Endothelial cell of umbilical vein (primary cell): ENCODE measurements around the gene FGF9. TPM values are rescaled to one million over a fixed set of nuclear protein-coding genes. Genes with fewer than 3 reads are reported as not detected.

Experiments used
- BruUV-seq: library from RNA; stranded (reverse); fragments of 400-500 nt; replicated peaks from 2 replicates; lab custom pipeline; 2021; lab: Mats Ljungman, UMichigan
- CTCF ChIA-PET: fragments of 300-600, 350-600 bp; sonication (Branson Sonifier 250); formaldehyde crosslinking; loops from one replicate; lab custom pipeline; 2021; ENCODE audit warnings: antibody characterized with exemption, inconsistent platforms; lab: Charles Lee
- POLR2A ChIA-PET: fragments of 300-600, 350-600 bp; sonication (Branson Sonifier 250); formaldehyde crosslinking; loops from one replicate; lab custom pipeline; 2021; ENCODE audit warnings: antibody characterized with exemption, inconsistent platforms; lab: Charles Lee
- DNase-seq: peaks from one replicate; pipeline ENCODE4 v3.0.0-alpha.2; 2011; ENCODE audit warnings: low read depth, low spot score
- FAIRE-seq: peaks from 2 replicates; lab custom pipeline; 2011; peaks lifted over from hg19 to GRCh38; lab: Jason Lieb, UNC
- H2AFZ ChIP-seq: 2 replicates; pipeline ENCODE4 v1.6.0; 2012; ENCODE audit warnings: low read depth, low read length, control low read depth, inconsistent platforms
- H3K27ac ChIP-seq: 2 replicates; pipeline ENCODE4 v1.5.1; 2011; ENCODE audit warnings: low read depth, mild to moderate bottlenecking, control low read depth, low read length, moderate library complexity; ENCODE audit not compliant: insufficient read depth
- H3K27me3 ChIP-seq, 2 experiments: 2 replicates each; pipeline versions ENCODE4 v1.6.0 to v1.6.1; 2011; ENCODE audit warnings: low read length in 2 of 2, mixed read lengths in 1 of 2; ENCODE audit not compliant: control insufficient read depth in 2 of 2, insufficient read depth in 2 of 2
- H3K36me3 ChIP-seq, 2 experiments: 2 replicates in 1 of 2; 3 replicates in 1 of 2; pipeline ENCODE4 v1.5.1; 2011; ENCODE audit warnings: low read length in 2 of 2, mild to moderate bottlenecking in 1 of 2, moderate library complexity in 1 of 2; ENCODE audit not compliant: control insufficient read depth in 2 of 2, insufficient read depth in 2 of 2; ENCODE audit errors: extremely low read depth in 1 of 2
- H3K4me1 ChIP-seq: 3 replicates; pipeline ENCODE4 v1.5.1; 2011; ENCODE audit warnings: mild to moderate bottlenecking, low read length; ENCODE audit not compliant: control insufficient read depth, insufficient read depth; ENCODE audit errors: extremely low read depth
- H3K4me2 ChIP-seq: 2 replicates; pipeline ENCODE4 v1.6.1; 2011; ENCODE audit warnings: low read length, control low read depth, mixed read lengths; ENCODE audit not compliant: insufficient read depth
- H3K4me3 ChIP-seq, 3 experiments: fragments of 200-600 bp in 1 of 3; sonication (generic), shearing (Covaris generic) in 1 of 3; replicated peaks in 1 of 3; 2 replicates each; pipeline ENCODE4 v1.5.1; 2011 to 2016; ENCODE audit warnings: control low read depth in 3 of 3, low read length in 3 of 3, mild to moderate bottlenecking in 2 of 3, inconsistent platforms in 1 of 3, low read depth in 1 of 3, moderate library complexity in 1 of 3; ENCODE audit not compliant: insufficient read depth in 1 of 3
- H3K79me2 ChIP-seq: 2 replicates; pipeline ENCODE4 v1.6.0; 2012; ENCODE audit warnings: low read length, inconsistent platforms; ENCODE audit not compliant: control insufficient read depth, insufficient read depth
- H3K9ac ChIP-seq: replicated peaks from 2 replicates; pipeline ENCODE3; 2011; ENCODE audit warnings: low read length, control low read depth; ENCODE audit not compliant: insufficient read depth; ENCODE audit errors: extremely low read depth
- H3K9me1 ChIP-seq: replicated peaks from 3 replicates; pipeline ENCODE4 v1.6.0; 2011; ENCODE audit warnings: mild to moderate bottlenecking, low read length; ENCODE audit not compliant: control insufficient read depth, insufficient read depth; ENCODE audit errors: extremely low read depth
- H3K9me3 ChIP-seq: replicated peaks from 2 replicates; pipeline ENCODE4 v1.5.1; 2012; ENCODE audit warnings: low read length, inconsistent platforms; ENCODE audit not compliant: control insufficient read depth, insufficient read depth
- H4K20me1 ChIP-seq: replicated peaks from 2 replicates; pipeline ENCODE3; 2011; ENCODE audit warnings: mild to moderate bottlenecking, low read length; ENCODE audit not compliant: control insufficient read depth, insufficient read depth; ENCODE audit errors: extremely low read depth
- EZH2 ChIP-seq: IDR thresholded peaks from 2 replicates; pipeline ENCODE4 v1.6.1; 2012; ENCODE audit warnings: borderline replicate concordance, low read depth, mild to moderate bottlenecking, moderate library complexity, low read length, inconsistent platforms; ENCODE audit not compliant: severe bottlenecking
- FOS ChIP-seq: IDR thresholded peaks from 2 replicates; pipeline ENCODE4 v1.6.1; 2011; ENCODE audit warnings: mild to moderate bottlenecking, low read length, moderate library complexity, borderline replicate concordance; ENCODE audit not compliant: insufficient read depth
- GATA2 ChIP-seq: IDR thresholded peaks from 2 replicates; pipeline ENCODE4 v1.7.0; 2011; ENCODE audit warnings: low read depth, mild to moderate bottlenecking, moderate library complexity, mixed read lengths, low read length; ENCODE audit not compliant: insufficient read length, insufficient read depth
- JUN ChIP-seq: IDR thresholded peaks from 2 replicates; pipeline ENCODE4 v1.6.1; 2011; ENCODE audit warnings: borderline replicate concordance, low read depth; ENCODE audit not compliant: insufficient read length, insufficient read depth
- MYC ChIP-seq: IDR thresholded peaks from one replicate; pipeline ENCODE4 v1.6.1; 2011; ENCODE audit warnings: mild to moderate bottlenecking, low read depth, low read length
- POLR2A ChIP-seq: IDR thresholded peaks from 2 replicates; pipeline ENCODE4 v1.6.1; 2012; ENCODE audit warnings: low read depth, mild to moderate bottlenecking, control low read depth, low read length
- POLR2AphosphoS5 ChIP-seq: IDR thresholded peaks from 2 replicates; pipeline ENCODE4 v1.6.1; 2012; ENCODE audit warnings: low read depth, mild to moderate bottlenecking, control low read depth, low read length, moderate library complexity; ENCODE audit not compliant: insufficient read depth
- dilution Hi-C: fragments of 300-500 bp; cut with MboI; formaldehyde crosslinking; loops from one replicate; pipeline ENCODE4 v1.15.0; 2019; ENCODE audit warnings: low sequenced_read_pairs; ENCODE audit not compliant: extremely low pct_ligation_motif_present
- intact Hi-C: fragments of 100-400 bp; cut with micrococcal nuclease; formaldehyde crosslinking; loops from one replicate; pipeline ENCODE4 v1.10.0; 2022
- polyA plus RNA-seq, 4 experiments: library from polyadenylated mRNA; depleted of rRNA in 3 of 4; stranded (reverse) in 3 of 4; unstranded in 1 of 4; fragments of >200 nt; gene quantifications; 2 replicates each; pipeline versions ENCODE4 v1.2.1 to v1.2.3, GENCODE V29; 2011 to 2012; ENCODE audit warnings: missing spikeins in 1 of 4
- total RNA-seq: library from RNA; stranded (reverse); gene quantifications from 2 replicates; pipeline ENCODE4 v1.2.3, GENCODE V29; 2021
- TF ChIP-seq, protein P1 (sequence below): IDR thresholded peaks from 2 replicates; pipeline ENCODE4 v1.6.1; 2011; ENCODE audit not compliant: insufficient read depth, insufficient read length
- TF ChIP-seq, protein P2 (sequence below), 2 donors: IDR thresholded peaks; 1 replicate in 1 of 2; 2 replicates in 1 of 2; pipeline ENCODE4 v1.5.1; 2011; ENCODE audit warnings: low read length in 2 of 2, mild to moderate bottlenecking in 2 of 2, moderate library complexity in 2 of 2, control low read depth in 1 of 2, inconsistent platforms in 1 of 2, low read depth in 1 of 2; ENCODE audit not compliant: insufficient read depth in 1 of 2; ENCODE audit errors: extremely low read depth in 1 of 2

FGF9 gene
- total and polyA plus RNA-seq, 2 donors (not counting 3 experiments of a cell fraction or from before 2014, with no cell fraction given): not detected

DNA sequence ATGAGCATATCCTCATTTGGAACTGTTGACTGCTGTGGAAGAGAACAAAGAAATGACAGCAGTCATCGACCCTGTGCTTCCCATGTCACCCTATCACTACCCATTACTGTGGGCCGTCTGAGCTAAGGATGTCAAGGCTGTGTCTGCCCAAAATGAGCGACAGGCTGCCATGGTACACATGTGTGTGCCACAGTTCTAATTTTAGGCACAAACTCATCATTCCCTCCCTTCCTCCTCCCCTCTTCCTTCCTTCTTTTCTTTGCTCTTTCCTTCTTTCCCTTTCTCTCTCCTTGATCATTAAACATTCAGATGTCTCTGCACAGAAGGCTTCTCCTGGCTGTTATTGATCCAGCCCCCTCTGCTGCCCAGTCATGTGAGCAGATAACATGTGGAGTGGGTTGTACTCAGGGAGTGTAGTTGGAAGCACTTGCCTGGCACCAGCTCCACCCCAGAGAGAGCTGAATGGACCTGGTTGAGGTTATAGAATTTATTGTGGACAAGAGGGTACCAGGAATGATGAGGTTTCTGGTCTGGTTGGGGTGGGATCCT, 6.3 kb downstream of the FGF9 start:
- Histone ChIP-seq H3K36me3 (no peaks in the 10 kb centered on the region), H3K27ac (no peak overlapping the region), H3K9me3 (no peaks in the 10 kb centered on the region), H3K79me2 (no peaks in the 10 kb centered on the region), H3K9ac (no peak overlapping the region), H3K4me1 (no peaks in the 10 kb centered on the region), H2AFZ (no peak overlapping the region), H4K20me1 (no peaks in the 10 kb centered on the region), H3K4me2 (no peak overlapping the region), H3K4me3 (no peak overlapping the region), H3K9me1 (no peaks in the 10 kb centered on the region), H3K27me3 (peaks cover 39 to 61% of the 10 kb centered on the region in 2 experiments)
- BruUV-seq: no TSS peak
- no peak for TF ChIP-seq POLR2A
- no peak for TF ChIP-seq EZH2
- TF ChIP-seq MYC: no peak
- TF ChIP-seq JUN: no peak
- TF ChIP-seq, protein P1, sequence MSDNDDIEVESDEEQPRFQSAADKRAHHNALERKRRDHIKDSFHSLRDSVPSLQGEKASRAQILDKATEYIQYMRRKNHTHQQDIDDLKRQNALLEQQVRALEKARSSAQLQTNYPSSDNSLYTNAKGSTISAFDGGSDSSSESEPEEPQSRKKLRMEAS: no peak
- no peak for TF ChIP-seq POLR2AphosphoS5
- TF ChIP-seq, protein P2, sequence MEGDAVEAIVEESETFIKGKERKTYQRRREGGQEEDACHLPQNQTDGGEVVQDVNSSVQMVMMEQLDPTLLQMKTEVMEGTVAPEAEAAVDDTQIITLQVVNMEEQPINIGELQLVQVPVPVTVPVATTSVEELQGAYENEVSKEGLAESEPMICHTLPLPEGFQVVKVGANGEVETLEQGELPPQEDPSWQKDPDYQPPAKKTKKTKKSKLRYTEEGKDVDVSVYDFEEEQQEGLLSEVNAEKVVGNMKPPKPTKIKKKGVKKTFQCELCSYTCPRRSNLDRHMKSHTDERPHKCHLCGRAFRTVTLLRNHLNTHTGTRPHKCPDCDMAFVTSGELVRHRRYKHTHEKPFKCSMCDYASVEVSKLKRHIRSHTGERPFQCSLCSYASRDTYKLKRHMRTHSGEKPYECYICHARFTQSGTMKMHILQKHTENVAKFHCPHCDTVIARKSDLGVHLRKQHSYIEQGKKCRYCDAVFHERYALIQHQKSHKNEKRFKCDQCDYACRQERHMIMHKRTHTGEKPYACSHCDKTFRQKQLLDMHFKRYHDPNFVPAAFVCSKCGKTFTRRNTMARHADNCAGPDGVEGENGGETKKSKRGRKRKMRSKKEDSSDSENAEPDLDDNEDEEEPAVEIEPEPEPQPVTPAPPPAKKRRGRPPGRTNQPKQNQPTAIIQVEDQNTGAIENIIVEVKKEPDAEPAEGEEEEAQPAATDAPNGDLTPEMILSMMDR (IDR thresholded peaks at IDR 0.05; ENCODE audit: extremely low read depth in 1 of 2, insufficient read depth in 1 of 2, low read depth in 1 of 2, low read length in 2 of 2): no peak
- no peak for TF ChIP-seq GATA2
- TF ChIP-seq FOS: no peak
- FAIRE-seq: no peak
- dilution Hi-C loops (no loop called here), intact Hi-C loops (no loop called here)
- ChIA-PET CTCF (interaction anchor here (1.0 kb wide), 1 partner anchor 39 kb away, joined by 5 read pairs; no protein-coding TSS in a partner anchor), POLR2A (no interaction called here)
- DNase-seq: no peak
